ENCODE data around the gene ATF6B.

ATF6B gene

DNA sequence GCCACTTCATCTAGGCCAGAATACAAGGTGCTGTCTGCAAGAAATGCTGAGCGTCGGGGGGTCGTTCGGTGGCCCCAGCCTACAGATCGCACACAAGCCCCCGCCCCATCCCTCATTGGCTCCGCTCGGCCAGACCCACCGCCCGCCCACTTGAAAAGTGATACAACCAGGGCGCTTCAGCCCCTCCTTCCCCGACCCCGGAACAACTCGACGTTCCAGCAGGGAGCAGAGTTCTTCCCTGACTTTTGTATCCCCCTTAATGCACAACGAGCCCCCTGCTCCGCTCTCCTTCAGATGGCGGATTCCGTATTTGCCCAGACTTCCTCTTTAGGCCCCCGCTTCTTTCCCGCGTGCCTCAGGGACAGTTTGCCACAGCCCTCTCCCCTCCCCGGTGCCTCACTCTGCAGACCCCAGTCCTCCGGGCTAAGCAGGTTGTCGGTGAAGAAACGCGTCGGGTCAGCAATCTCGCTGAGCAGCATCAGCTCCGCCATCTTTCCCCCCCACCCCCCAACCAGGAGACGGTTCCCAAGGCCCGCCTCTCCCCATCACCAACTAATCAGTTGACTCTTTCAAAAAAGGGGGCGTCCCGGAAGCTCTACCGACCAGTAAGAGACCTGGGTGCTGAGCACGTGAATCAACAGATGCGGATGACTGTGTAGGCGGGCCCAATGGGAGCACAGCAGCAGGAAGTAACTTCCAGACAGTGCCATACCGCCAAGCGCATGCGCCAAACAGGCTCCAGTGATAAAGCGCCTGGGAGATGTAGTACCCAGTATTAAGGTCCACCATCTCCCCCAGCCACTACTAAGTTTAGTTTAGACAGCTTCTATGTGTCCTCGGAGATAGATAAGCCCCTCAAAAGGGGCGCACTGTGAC is at the start of gene ATF6B:
TSS of gene ATF6B (minus strand) at position 530 of the 876 bp plus-strand sequence. CDS start at position 491, 39 bp downstream.
- in situ Hi-C loops (cut with MboI; ENCODE audit: low sequenced_read_pairs), result no loop called here

DNA sequence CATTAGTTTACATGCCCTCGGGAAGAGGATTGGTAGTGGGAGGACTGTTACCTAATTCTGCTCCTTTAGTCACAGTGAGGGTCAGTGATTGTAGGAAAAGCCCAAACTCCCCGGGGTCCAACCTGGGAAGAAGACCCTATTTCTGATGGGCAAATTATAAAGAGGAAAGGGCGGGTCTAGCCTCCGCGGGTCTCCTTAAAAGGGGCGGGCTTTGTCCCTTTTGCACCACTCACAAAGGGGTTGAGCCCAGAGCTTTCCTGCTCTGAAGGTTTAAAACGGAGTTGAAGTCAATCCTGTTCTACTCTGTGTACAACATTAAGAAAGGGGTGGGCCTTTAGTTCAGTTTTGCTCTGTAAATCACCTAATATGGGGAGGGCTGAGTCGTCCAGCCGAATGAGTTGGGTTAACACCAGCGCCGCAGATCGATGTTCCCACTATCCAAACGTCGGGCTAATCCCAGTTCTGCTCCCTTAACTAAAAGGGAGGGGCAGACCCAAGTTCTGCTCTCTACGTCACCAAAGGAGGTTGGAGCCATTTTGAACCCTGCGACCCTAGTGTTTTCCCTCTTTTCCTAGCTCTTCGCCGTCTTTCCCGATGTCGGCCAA is 49.2 kb upstream of the ATF6B start:
- in situ Hi-C loops (cut with MboI; ENCODE audit: low sequenced_read_pairs), result no loop called here

DNA sequence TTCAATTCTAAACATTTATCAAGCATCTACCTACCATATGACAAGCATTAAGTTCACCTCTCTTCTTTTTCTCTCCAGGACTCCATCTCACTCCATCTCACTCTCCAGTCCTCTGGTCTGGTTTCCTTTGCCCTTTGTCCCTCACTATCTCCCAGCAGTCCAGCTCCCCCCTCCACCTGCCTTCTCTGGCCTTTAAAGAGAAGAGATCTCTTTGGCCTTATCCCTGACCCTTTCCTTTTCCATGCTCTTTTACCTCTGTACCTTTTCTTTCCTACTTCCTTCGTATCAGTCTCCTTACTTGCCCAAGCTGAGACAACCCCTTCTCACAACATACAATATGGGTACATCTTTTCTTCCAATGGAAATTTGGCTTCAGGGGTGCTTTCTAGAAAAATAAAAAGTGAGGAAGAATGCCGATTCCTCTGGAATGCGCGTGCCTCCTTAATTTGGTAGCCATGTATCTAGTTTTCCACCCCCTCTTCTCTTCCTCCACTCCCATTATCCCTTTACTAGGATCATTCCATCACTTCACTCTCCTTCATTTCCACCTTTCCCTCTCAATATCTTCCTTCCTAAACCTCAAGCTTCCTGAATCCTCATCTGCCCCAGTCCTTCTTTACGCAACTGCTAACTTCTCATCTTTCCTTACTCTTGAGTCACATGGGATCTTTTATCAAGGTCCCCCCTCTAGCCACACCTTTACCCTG is 48.6 kb upstream of the ATF6B start:
- in situ Hi-C loops (cut with MboI; ENCODE audit: low sequenced_read_pairs), result no loop called here

DNA sequence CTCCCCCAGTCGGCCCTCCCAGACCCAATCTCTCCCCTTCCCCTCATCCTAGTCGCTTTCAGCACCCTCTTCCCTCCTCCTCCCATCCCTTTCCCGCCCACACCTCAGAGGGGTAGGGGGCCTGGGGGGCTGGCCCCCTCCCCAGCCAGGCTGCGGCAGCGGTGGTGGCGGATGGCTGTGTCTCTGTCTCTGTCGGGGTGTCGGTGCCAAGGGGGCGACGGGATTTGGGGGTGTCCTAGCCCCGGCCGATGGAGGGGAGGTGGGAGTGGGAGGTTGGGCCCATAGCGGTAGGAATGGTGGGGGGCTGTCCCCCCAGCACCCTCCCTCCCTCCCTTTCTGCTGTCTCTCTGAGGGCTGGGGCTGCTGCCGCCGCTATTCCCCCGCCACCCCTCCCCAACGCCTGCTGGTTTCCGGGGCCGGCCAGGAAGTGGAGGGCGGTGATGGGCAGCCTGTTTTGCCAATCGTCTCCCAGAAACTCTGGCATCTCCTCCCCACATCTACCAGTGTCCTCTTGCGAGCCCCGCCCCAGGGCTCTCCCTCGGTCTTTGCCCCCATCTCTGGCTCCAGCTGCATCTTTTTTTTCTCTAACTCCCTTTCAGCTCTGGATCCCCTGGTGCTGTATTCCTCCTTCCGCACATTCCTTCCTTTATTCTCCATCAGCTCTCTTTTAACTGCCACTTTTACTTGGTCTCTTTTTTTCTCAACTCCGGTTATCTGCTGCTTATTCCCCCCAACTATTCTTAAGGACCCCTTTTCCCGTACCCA is 47.8 kb upstream of the ATF6B start, which contains the start of gene AGPAT1:
TSS of gene AGPAT1 (minus strand) at position 374 of the 765 bp plus-strand sequence. CDS start 4,588 bp downstream, outside the sequence.
- in situ Hi-C loops (cut with MboI; ENCODE audit: low sequenced_read_pairs), result no loop called here

DNA sequence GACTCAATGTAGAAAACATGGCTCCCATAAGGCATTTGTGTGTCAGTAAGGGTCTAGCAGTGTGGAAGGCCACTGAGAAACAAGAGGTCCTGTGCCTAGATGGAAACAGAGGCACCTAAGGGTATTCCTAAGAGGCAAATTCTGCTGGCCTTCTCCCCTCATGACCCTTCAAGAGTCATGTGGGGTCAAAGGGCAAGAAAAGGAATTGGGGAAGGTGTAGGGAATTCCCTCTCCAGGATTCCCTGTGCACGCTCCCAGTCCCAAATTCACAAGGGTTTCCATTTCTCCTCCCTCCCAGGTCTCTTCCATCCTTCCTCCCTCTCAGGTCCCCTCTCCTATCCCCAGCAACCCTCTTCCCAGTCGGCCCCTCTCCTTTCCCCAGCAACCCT is 47.3 kb upstream of the ATF6B start:
- in situ Hi-C loops (cut with MboI; ENCODE audit: low sequenced_read_pairs), result no loop called here

DNA sequence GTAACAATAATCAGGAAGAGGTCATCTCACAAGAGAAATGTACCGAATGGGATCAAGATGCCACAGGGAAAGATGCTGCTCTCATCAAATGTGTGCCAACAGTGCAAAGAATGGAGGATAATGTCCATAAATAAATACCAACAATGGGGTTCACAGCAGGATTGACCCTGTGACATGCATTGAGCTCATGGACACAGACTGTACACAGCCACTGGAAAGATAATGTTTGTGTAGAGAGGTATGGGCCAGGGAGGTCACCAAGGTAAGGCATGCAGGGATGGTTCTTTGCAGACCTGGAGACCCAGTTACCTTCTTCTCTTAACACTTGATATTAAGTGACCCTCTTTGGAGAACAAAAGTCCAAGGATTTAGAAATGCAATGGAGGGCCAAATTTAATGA is 46.4 kb upstream of the ATF6B start:
- in situ Hi-C loops (cut with MboI; ENCODE audit: low sequenced_read_pairs), result no loop called here

DNA sequence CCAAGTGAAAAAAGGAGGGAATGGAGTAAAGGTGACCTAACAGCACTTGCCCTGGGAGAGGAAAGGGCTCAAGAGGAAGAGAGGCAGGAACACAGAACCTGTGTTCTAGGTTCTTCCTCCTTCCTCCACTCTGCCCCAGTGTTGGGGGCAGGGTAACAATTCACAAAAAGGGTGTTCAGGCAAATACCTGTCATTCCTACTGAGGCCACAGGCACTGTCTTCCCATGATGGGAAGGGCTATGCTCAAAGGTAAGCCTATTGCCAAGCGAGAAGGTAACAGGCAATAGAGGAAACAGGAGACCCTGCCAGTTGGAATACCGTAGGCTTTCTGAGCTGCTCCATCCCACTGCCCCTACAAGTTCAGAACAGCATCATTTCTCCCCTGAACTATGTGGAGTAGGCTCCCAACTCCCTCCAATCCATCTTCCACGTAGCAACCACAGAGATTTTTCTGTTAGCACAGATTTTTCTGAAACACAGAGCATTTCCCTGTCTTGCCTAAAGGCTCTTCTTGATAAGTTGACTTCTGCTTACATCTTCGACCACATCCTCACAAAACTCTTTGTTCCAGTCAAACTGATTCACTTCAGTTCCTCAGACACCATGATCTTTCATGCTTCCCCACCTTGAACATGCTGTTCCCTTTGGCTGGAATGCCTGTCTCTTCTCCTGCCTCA is 45.1 kb upstream of the ATF6B start:
- in situ Hi-C loops (cut with MboI; ENCODE audit: low sequenced_read_pairs), result no loop called here

DNA sequence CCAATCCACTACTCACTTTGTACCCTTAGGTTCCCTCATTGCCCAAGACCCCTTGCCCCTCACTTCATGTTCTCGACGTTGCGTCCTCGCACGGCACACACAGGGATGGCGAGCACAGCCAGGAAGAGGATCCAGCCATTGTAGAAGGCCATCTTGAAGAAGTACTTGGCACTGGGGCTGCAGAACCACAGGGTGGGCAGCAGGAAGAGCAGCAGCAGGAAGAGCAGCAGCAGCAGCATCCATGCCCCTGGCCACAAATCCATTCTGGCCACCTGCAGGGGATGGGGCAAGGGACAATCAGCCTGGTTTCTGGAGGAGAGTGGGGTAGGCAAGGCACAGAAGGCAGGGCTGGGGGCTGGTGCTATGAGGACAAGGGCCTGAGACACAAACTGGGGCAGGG is 43.2 kb upstream of the ATF6B start:
- in situ Hi-C loops (cut with MboI; ENCODE audit: low sequenced_read_pairs), result no loop called here

DNA sequence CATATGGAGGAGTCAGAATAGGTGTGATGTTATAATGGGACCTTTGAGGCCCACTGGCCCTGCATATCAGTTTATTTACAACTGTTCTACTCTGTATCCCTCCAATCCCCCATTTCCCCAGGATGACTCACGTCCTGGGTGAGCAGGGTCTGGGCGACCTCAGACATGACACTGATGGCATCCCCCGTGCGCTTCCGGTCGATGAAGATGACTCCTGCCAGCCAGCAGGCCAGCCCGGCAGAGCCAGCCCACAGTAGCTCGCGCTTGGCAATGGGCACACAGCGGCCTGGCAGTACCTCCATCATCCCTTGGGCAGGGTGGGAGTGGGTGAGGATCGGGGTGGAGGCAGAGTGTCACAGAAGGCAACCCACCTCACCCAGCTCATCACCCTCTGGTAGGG is 42.2 kb upstream of the ATF6B start:
- in situ Hi-C loops (cut with MboI; ENCODE audit: low sequenced_read_pairs), result no loop called here

DNA sequence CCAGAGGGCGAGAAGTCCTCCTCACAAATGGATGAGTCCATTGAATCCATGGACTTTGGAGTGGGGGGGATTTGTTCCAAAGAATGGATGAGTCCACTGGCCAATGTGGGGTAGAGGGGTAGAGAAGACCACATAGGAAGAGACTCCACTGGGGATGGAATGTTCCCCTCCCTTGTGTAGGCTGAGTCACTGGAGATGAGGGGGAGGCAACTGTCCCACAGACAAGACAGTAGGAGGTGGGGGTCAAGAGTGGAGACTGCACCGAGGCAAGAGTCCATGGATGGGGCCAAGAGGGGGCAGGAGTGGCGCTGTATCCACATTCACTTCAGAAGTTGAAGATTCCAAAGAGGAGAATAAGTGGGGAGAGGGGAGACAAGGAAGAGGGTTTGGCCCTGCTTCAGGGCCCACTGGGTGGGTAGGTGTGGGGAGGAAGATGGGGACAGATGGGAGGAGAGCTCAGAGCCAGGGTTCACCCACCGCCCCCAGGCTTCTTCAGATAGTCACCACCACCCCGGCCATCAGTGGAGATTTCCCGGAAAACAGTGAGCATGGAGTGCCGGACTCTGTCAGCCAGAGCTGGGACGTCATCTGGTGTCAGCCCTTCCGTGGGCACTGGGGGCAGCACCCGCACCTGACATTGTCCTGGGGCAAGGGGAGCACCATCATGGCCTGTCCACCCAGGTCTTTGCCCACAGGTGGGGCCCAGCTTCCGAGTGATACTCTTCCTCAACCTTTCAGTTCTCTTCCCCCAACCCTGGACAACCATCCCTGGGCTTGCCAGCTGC is 41.0 kb upstream of the ATF6B start:
- in situ Hi-C loops (cut with MboI; ENCODE audit: low sequenced_read_pairs), result no loop called here

DNA sequence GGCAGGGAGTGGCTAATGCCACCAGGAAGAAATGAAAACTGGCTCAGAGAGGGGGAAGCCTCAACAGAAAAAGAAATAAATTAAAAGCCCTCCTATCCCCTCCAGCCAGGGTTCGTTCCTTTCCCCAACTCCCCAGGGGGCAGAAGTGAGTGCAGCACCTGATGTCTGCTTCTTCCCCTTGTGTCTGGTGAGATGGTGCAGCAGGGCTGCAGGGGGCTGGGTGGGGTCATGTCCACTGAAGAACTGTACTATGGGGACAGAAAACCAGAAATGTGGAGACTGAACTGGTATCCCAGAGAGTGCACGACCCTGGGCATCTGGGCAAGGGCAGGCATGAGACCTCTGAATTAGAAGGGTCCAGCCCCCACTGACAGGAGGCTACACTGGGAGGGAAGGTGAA is 40.3 kb upstream of the ATF6B start:
- in situ Hi-C loops (cut with MboI; ENCODE audit: low sequenced_read_pairs), result no loop called here

DNA sequence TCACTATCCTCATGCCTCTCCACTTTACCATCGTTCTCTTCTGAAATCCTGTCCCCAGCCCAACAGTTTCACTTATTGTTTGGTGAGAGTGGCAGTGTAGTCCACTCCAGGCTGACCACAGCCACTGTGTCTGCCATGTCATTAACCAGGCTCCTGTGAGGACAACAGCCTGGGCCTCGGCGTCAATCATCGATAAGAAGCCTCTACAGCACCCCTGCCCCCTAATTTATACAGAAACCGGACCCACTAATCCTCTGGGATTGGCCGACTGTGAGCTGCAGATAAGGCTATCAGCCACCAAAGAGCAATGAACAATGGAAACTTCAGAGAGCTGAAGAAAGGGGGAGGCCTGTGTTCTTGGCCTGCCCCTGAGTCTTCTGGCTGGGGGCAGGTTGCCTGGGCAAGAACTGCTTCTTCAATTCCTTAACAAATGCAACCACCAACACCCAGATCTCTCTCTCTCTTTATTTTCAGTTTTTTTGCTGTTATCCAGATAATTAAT is 39.8 kb upstream of the ATF6B start:
- in situ Hi-C loops (cut with MboI; ENCODE audit: low sequenced_read_pairs), result no loop called here

DNA sequence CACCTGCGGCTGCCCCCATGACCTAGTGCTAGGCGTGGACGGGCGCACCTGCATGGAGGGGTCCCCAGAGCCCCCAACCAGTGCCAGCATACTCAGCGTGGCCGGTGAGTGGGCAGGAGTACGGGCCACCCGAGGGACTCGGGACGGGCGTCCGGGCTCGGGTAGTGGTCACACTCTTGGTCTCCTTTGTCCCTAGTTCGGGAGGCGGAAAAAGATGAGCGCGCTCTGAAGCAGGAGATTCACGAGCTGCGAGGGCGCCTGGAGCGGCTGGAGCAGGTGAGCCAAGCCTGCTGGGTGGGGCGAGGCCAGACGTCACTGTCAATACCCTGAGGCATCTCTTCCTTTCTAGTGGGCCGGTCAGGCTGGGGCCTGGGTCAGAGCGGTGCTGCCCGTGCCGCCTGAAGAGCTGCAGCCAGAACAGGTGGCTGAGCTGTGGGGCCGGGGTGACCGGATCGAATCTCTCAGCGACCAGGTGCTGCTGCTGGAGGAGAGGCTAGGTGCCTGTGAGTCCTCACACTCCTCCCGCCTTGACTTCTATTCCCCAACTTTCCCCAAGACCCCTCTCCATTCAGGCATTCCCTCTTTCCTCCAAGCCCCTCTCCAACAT is 39.2 kb upstream of the ATF6B start:
- in situ Hi-C loops (cut with MboI; ENCODE audit: low sequenced_read_pairs), result no loop called here

DNA sequence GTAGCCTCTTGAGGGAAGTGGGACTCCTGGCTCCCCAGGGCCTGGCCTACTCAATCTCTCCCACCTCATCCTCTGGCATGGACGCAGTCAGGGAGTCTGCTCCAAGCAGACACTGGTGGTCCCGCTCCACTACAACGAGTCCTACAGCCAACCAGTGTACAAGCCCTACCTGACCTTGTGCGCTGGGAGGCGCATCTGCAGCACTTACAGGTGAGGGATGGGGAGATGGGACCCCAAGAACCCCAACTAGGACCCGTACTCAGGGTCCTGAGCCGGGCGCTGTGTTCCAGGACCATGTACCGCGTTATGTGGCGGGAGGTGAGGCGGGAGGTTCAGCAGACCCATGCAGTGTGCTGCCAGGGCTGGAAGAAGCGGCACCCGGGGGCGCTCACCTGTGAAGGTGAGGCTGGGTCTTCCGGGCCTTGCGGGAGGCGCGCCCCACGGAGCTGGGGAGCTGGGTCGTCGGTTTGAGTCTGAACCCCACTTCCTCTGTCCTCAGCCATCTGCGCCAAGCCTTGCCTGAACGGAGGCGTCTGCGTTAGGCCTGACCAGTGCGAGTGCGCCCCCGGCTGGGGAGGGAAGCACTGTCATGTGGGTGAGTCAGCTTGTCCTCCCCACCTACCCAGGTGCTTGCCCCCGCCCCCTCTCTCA is 38.5 kb upstream of the ATF6B start:
- in situ Hi-C loops (cut with MboI; ENCODE audit: low sequenced_read_pairs), result no loop called here

DNA sequence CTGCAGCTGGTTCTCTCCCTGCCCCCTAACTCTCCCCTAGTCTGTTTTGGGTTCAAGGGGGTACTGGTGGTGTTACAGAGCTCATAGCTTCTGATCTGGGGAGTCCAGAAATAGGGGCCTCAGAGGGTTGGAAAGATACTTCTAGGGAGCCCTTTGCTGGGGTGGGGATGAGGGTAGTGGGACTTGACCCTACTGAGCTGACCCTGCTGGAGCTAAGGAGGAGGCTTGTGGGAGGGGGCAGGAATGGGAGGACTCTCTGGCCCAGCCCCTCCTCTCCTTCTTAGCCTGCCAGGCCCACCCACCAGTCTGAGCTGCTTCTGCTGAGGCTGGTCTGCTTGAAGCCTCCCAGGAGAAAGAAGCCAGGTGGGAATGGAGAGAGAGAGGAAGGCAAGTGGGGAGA is 36.2 kb upstream of the ATF6B start, which contains the start of gene EGFL8:
TSS of gene EGFL8 (plus strand) at position 301 of the 400 bp plus-strand sequence. CDS start 1,571 bp downstream, outside the sequence.
- in situ Hi-C loops (cut with MboI; ENCODE audit: low sequenced_read_pairs), result no loop called here

DNA sequence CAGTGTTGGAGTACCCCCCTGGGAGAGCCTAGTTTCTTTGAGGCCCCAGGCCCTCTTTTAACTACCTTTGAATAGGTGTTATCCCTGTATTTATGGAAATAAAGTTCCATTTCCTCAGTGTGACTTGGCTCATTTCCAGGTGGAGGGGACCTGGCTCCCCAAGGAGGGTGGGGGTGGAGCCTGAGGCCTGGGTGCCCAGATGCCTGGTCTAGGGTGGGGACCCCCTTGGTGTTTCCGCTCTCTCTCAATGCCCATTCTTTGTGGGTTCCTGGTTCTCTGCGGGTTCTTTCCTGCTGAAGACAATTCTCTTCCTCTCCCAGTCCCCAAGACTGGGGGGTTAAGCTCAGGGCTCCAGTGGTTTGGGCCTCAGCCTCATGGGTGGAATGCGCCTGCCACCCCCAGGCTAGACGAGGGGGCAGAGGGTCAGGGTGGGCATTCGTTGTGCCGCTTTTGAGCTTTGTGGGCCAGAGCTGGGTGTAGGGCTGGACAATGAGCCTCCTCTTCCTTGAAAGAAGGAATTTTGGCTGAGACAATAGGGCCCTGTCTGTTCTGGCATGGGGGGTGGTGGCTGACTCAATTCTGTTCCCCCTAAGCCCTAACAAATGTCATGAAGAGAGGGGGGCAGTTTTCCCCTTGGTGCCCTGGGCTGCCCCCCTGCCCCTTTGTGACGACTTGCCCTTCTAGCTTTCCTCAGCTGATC is 35.7 kb upstream of the ATF6B start:
- in situ Hi-C loops (cut with MboI; ENCODE audit: low sequenced_read_pairs), result no loop called here

DNA sequence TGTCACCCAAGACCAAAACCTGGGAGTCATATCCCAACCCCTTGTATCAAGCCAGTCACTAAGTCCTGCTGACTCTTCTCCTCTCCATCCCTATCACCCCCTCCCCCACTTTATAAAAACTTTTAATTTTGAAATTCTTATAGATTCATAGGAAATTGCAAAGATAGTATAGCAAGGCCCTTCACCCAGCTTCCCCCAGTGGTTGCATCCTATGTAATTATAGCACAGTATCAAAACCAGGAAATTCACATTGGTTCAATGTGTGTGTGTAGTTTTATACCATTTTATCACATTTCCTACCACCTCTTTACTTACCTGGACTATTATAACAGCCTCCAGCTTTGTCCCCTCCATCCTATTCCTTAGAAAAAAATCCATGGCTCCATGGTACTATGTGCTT is 30.0 kb upstream of the ATF6B start:
- in situ Hi-C loops (cut with MboI; ENCODE audit: low sequenced_read_pairs), result no loop called here

DNA sequence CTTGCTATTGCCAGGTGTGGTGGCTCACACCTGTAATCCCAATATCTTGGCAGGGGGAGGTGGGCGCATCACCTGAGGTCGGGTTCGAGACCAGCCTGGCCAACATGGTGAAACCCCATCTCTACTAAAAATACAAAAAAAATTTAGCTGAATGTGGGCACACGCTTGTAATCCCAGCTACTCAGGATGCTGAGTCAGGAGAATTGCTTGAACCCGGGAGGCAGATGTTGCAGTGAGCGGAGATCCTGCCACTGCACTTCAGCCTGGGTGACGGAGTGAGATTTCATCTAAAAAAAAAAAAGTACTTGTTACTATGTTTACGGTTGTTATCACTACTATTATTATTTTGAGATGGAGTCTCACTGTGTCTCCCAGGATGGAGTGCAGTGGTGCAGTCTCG is 28.8 kb upstream of the ATF6B start:
- in situ Hi-C loops (cut with MboI; ENCODE audit: low sequenced_read_pairs), result no loop called here
